GM21381 (cell line): Measurements from ENCODE around the gene RSBN1L.

ENCODE experiments used
- ATAC-seq: cut with Tn5 transposase; IDR thresholded peaks from one replicate; pipeline ENCODE4 v1.9.1; 2021; ENCODE audit warnings: mild to moderate bottlenecking, moderate library complexity; ENCODE audit not compliant: unreplicated experiment

Gene RSBN1L

GRCh38 chr7:77727936-77728701 is 31.9 kb downstream of the RSBN1L start:
- ATAC-seq, result no peak

GRCh38 chr7:77729574-77730348 is 33.5 kb downstream of the RSBN1L start:
- ATAC-seq, result no peak

GRCh38 chr7:77731716-77732115 is 35.5 kb downstream of the RSBN1L start:
- ATAC-seq, result no peak

GRCh38 chr7:77734659-77735421 is 38.6 kb downstream of the RSBN1L start:
- no peak for ATAC-seq

- no peak for ATAC-seq
These were observed 39.2 kb downstream of the RSBN1L start for GRCh38 chr7:77735457-77735856.

GRCh38 chr7:77736991-77737390 is 40.7 kb downstream of the RSBN1L start:
- no peak for ATAC-seq

- ATAC-seq, result no peak
These were observed 42.1 kb downstream of the RSBN1L start for GRCh38 chr7:77738382-77738781.

GRCh38 chr7:77738871-77739270 is 42.6 kb downstream of the RSBN1L start:
- ATAC-seq, result no peak

GRCh38 chr7:77740257-77740656 is 44.0 kb downstream of the RSBN1L start:
- no peak for ATAC-seq

- no peak for ATAC-seq
These were observed 47.3 kb downstream of the RSBN1L start for GRCh38 chr7:77743518-77743917.

- no peak for ATAC-seq
These were observed 49.5 kb downstream of the RSBN1L start for GRCh38 chr7:77745746-77746145.

GRCh38 chr7:77746164-77746823 is 50.0 kb downstream of the RSBN1L start:
- no peak for ATAC-seq

- ATAC-seq, result no peak
These were observed 50.5 kb downstream of the RSBN1L start for GRCh38 chr7:77746824-77747165.

- no peak for ATAC-seq
These were observed 50.9 kb downstream of the RSBN1L start for GRCh38 chr7:77747178-77747577.

GRCh38 chr7:77747718-77748117 is 51.5 kb downstream of the RSBN1L start:
- ATAC-seq, result no peak

- no peak for ATAC-seq
These were observed 55.8 kb downstream of the RSBN1L start for GRCh38 chr7:77752016-77752415.

- ATAC-seq, result no peak
These were observed 56.9 kb downstream of the RSBN1L start for GRCh38 chr7:77753173-77753572.

GRCh38 chr7:77757589-77757988 is 61.3 kb downstream of the RSBN1L start:
- ATAC-seq, result peak; percentile 89

GRCh38 chr7:77759294-77759889 is 63.1 kb downstream of the RSBN1L start:
- no peak for ATAC-seq

GRCh38 chr7:77760809-77761453 is 64.7 kb downstream of the RSBN1L start:
- no peak for ATAC-seq
